ENCODE measurements around the gene CRB1.

CRB1 gene

DNA sequence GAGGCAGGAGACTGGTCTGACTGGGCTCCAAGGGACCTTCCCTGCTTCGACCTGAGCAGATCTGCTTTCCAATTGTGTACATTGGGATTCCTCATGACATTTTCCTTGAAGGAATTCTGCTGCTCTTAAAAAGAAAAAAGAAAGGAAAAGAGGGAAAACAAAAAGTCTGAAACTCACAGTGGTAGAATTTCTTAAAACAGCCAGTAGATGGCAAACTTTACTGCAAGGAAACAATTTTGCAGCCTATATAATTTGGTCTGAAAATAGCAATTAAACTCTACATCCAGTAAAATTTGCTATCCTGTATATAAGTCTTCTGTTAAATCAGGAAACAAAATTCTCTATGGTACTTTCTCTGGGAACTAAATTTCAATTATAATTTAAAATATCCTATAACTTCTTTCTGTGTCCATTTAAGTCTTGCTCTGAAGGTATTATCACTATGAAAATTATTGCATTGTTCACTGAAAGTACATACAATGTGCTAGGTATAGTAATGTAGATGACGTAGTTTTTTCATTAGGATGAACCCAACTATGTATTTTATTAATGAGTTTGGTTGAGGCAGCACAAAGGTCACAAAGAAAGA, 59.8 kb downstream of the CRB1 start:
- DNase-seq: no peak

GRCh38 chr1:197330213-197330612, 62.2 kb downstream of the CRB1 start:
- in situ Hi-C loops (cut with HindIII; ENCODE audit: low pct_ligation_motif_present, low sequenced_read_pairs): no loop called here
- no peak overlapping the region for H3K27ac ChIP-seq
- DNase-seq: no peak
- no peaks in the 10 kb centered on the region for H3K36me3 ChIP-seq (replicated peaks)
- H3K4me3 ChIP-seq (ENCODE audit: low read depth, low read length): no peak overlapping the region
- no peaks in the 10 kb centered on the region for H3K27me3 ChIP-seq (replicated peaks)
- TF ChIP-seq CTCF (IDR thresholded peaks at IDR 0.05; ENCODE audit: low read depth, low read length, missing control alignments): no peak

More for the DNA sequence above, 59.8 kb downstream of the CRB1 start:
- Histone ChIP-seq H3K27ac (no peak overlapping the region), H3K27me3 (replicated peaks) (no peaks in the 10 kb centered on the region), H3K4me3 (ENCODE audit: low read depth, low read length) (no peak overlapping the region), H3K36me3 (replicated peaks) (no peaks in the 10 kb centered on the region)
- TF ChIP-seq CTCF (IDR thresholded peaks at IDR 0.05; ENCODE audit: low read depth, low read length, missing control alignments): peak; percentile 52
- in situ Hi-C loops (cut with HindIII; ENCODE audit: low pct_ligation_motif_present, low sequenced_read_pairs): no loop called here

GRCh38 chr1:197331565-197331964, 63.5 kb downstream of the CRB1 start:
- H3K36me3 ChIP-seq (replicated peaks): no peaks in the 10 kb centered on the region
- no peak overlapping the region for H3K27ac ChIP-seq
- no peaks in the 10 kb centered on the region for H3K27me3 ChIP-seq (replicated peaks)
- no peak for TF ChIP-seq CTCF (IDR thresholded peaks at IDR 0.05; ENCODE audit: low read depth, low read length, missing control alignments)
- no peak for DNase-seq
- no peak overlapping the region for H3K4me3 ChIP-seq (ENCODE audit: low read depth, low read length)
- in situ Hi-C loops (cut with HindIII; ENCODE audit: low pct_ligation_motif_present, low sequenced_read_pairs): no loop called here

DNA sequence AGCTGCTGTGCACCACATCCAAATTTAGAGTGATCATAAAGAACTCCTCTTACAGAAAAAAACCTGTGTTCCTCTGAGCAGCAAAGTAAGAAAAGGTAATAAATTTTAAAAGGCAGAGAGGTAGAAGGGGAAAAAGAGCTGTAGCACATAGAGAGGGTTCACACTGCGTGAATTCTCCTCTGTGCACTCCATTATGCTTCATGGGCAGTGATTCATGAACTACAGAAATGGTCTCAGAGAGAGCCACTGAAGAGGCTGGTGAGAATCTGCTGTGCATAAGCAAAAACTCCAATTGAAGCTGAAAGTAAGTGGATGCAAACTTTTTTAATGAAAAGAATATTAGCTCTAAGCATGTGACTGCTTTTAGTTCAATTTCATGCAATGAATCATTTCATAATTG, 65.0 kb downstream of the CRB1 start:
- TF ChIP-seq CTCF (IDR thresholded peaks at IDR 0.05; ENCODE audit: low read depth, low read length, missing control alignments): no peak
- Histone ChIP-seq H3K36me3 (replicated peaks) (no peaks in the 10 kb centered on the region), H3K27ac (no peak overlapping the region), H3K27me3 (replicated peaks) (no peaks in the 10 kb centered on the region), H3K4me3 (ENCODE audit: low read depth, low read length) (no peak overlapping the region)
- in situ Hi-C loops (cut with HindIII; ENCODE audit: low pct_ligation_motif_present, low sequenced_read_pairs): no loop called here
- no peak for DNase-seq

DNA sequence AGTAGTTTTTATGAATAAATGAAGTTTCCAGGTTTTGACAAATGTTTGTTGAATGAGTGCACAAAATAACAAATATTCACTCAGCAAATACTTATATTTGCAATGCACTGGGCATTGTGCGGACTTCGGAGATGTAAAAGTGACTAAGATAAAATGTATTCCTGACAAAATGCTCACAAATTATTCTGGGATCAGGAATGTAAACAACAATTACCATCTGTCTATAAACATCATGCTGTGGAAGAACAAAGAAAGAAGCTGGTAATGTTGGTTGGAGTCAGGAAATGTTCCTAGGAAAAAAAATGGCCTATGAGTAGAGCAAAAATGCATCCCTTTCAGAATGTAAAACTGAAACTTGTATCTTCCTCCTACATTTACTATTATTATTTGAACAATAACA, 68.5 kb downstream of the CRB1 start:
- H3K4me3 ChIP-seq (ENCODE audit: low read depth, low read length): no peak overlapping the region
- no peaks in the 10 kb centered on the region for H3K36me3 ChIP-seq (replicated peaks)
- H3K27ac ChIP-seq: no peak overlapping the region
- in situ Hi-C loops (cut with HindIII; ENCODE audit: low pct_ligation_motif_present, low sequenced_read_pairs): no loop called here
- DNase-seq: no peak
- H3K27me3 ChIP-seq (replicated peaks): no peaks in the 10 kb centered on the region
- TF ChIP-seq CTCF (IDR thresholded peaks at IDR 0.05; ENCODE audit: low read depth, low read length, missing control alignments): no peak

Measured in brain microvascular endothelial cell (primary cell).